Right lobe of liver (tissue), 4 donors: ENCODE data around the gene CAP2.

Experiments
- POLR2A ChIP-seq: fragments of 450-650 bp; IDR thresholded peaks from one replicate; pipeline ENCODE4 v1.6.1; 2017; ENCODE audit warnings: antibody characterized with exemption, mild to moderate bottlenecking
- TF ChIP-seq, protein P1 (sequence below), 4 donors: fragments of 200-600 bp in 3 of 4; fragments of 450-650 bp in 1 of 4; IDR thresholded peaks; one replicate each; pipeline versions ENCODE4 v1.5.1 to v1.8.0; 2016 to 2022; ENCODE audit warnings: antibody characterized with exemption in 4 of 4, mild to moderate bottlenecking in 2 of 4
- donor health status: DM: no; HTN: no; CAD: no.
- donor health status: DM: no; HTN: no; CAD: no.
- donor health status: DM: no; HTN: yes; CAD: no.

DNA sequence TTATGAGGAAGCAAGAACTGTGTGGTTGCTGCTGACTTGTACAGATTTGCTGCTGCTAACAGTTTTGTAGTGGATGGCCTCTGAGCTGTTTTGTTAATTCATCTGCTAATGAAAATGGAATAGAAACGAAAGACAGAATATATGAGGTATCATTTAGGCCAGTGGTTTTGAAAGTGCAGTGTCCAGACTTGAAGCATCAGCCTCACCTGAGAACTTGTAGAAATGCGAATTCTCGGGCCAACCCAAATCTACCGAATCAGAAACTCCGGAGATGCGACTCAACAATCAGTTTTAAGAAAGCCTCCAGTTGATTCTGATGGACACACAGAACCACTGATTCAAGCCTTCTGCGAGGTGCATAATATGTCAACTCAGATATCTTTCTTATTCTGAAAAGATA lies 62.5 kb downstream of the CAP2 start:
- TF ChIP-seq POLR2A, result no peak
- TF ChIP-seq, protein P1, sequence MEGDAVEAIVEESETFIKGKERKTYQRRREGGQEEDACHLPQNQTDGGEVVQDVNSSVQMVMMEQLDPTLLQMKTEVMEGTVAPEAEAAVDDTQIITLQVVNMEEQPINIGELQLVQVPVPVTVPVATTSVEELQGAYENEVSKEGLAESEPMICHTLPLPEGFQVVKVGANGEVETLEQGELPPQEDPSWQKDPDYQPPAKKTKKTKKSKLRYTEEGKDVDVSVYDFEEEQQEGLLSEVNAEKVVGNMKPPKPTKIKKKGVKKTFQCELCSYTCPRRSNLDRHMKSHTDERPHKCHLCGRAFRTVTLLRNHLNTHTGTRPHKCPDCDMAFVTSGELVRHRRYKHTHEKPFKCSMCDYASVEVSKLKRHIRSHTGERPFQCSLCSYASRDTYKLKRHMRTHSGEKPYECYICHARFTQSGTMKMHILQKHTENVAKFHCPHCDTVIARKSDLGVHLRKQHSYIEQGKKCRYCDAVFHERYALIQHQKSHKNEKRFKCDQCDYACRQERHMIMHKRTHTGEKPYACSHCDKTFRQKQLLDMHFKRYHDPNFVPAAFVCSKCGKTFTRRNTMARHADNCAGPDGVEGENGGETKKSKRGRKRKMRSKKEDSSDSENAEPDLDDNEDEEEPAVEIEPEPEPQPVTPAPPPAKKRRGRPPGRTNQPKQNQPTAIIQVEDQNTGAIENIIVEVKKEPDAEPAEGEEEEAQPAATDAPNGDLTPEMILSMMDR (IDR thresholded peaks at IDR 0.05), result no peak
